GM12872 (cell line): Measurements from ENCODE around the gene ORM2.

Source experiments
- TF ChIP-seq, protein P1 (sequence below): IDR thresholded peaks from 3 replicates; pipeline ENCODE4 v1.5.1; 2011; ENCODE audit warnings: low read depth, mild to moderate bottlenecking, low read length, moderate library complexity; ENCODE audit not compliant: insufficient read depth

The ORM2 gene

GRCh38 chr9:114345493-114346065 is 15.9 kb downstream of the ORM2 start:
- TF ChIP-seq, protein P1, sequence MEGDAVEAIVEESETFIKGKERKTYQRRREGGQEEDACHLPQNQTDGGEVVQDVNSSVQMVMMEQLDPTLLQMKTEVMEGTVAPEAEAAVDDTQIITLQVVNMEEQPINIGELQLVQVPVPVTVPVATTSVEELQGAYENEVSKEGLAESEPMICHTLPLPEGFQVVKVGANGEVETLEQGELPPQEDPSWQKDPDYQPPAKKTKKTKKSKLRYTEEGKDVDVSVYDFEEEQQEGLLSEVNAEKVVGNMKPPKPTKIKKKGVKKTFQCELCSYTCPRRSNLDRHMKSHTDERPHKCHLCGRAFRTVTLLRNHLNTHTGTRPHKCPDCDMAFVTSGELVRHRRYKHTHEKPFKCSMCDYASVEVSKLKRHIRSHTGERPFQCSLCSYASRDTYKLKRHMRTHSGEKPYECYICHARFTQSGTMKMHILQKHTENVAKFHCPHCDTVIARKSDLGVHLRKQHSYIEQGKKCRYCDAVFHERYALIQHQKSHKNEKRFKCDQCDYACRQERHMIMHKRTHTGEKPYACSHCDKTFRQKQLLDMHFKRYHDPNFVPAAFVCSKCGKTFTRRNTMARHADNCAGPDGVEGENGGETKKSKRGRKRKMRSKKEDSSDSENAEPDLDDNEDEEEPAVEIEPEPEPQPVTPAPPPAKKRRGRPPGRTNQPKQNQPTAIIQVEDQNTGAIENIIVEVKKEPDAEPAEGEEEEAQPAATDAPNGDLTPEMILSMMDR: no peak

- TF ChIP-seq, protein P1: no peak
These were observed 16.5 kb downstream of the ORM2 start for GRCh38 chr9:114346146-114346545.

GRCh38 chr9:114347675-114348074 is 18.0 kb downstream of the ORM2 start:
- TF ChIP-seq, protein P1: no peak

GRCh38 chr9:114348261-114348905 is 18.7 kb downstream of the ORM2 start:
- TF ChIP-seq, protein P1: no peak

- TF ChIP-seq, protein P1: no peak
These were observed 19.3 kb downstream of the ORM2 start for GRCh38 chr9:114348906-114349482.

DNA sequence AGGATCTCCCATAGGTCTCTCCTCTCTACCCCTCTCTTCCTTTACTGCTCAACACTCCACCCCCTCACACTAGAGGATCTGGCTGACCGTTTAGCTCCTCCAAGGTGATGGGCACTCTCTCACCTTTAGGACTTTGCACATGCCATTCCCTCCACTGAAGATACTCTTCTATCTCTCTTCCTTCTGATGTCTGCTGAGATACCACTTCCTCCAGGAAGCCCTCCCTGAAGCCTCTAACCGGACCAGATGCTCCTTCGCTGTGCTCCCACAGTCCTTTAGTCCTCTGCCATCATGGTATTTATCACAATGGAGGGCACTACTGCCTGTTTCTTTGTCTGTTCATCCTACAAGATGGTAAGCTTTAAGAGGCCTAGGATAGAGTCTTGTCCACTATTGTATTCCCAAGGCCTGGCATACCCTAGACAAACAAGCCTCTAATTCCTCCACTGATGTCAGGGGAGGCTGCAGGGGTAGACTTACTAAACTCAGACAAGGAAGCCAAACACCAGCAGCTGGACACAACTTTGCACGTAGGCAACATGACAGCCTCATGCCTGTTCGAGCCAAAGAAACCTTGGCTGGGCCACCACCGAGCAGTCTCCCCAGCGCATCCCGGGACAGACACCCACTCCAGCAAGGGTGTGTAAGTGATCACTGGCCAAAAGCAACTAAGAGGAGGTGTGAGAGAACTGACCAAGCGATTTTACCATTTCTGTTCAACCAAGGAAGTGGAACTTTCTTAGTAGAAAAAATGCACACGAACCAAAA is 20.2 kb downstream of the ORM2 start:
- TF ChIP-seq, protein P1: no peak
